Islet of Langerhans (tissue), 1 donor: Measurements from ENCODE around the gene KLHL21.

Experiments used
- FAIRE-seq: peaks from one replicate; lab custom pipeline; 2011; peaks lifted over from hg19 to GRCh38; lab: Jason Lieb, UNC

KLHL21 gene

GRCh38 chr1:6599141-6599975 lies 3.3 kb downstream of the KLHL21 start:
- no peak for FAIRE-seq

- FAIRE-seq = no peak
These were observed 4.9 kb downstream of the KLHL21 start for GRCh38 chr1:6597777-6598131.

DNA sequence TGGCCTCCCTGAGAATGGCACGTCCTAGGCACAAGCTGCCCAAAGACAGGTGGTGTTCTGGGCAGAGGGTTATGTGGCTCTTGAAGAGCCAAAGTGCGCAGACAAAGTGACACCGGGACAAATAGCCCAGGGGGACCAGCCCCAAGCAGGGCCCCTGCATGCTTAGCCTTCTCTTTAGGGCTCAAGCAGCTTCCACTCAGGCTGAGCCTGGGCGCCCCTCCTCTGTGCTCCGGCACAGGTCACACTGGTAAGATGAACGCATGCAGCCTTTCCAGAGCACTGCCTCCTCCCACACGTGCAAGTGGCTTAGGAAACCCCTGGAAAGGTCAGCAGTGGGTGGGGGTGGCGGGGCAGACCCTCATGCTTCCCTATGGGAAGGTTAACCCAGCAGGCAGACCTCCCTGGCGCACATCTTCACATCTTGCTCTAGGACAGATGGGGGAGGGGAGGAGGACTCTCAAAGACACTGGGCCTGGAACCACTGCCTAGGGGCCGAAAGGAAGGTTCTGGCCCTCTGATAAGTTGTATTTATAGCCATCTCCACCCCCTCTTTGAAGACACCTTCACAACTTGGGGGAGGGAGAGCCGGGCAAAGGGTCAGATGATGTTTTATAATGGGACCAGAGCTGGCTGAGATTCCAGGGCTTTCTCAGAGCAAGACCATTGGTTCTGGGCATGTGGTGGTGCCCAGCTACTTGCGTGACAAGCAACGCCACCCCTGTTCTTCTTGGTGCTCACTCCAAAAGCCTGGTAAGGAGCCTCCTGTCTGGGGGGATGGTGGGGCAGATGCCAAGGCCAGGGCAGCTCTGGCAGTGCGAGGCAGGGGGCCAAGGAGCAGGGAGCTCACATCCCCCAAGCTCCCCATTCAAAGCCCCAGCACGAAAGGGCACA lies 5.5 kb downstream of the KLHL21 start:
- no peak for FAIRE-seq

- FAIRE-seq = no peak
These were observed 6.3 kb downstream of the KLHL21 start for GRCh38 chr1:6596351-6596750.

GRCh38 chr1:6594977-6595740 lies 7.5 kb downstream of the KLHL21 start:
- no peak for FAIRE-seq

GRCh38 chr1:6593810-6594209 lies 8.9 kb downstream of the KLHL21 start:
- no peak for FAIRE-seq

DNA sequence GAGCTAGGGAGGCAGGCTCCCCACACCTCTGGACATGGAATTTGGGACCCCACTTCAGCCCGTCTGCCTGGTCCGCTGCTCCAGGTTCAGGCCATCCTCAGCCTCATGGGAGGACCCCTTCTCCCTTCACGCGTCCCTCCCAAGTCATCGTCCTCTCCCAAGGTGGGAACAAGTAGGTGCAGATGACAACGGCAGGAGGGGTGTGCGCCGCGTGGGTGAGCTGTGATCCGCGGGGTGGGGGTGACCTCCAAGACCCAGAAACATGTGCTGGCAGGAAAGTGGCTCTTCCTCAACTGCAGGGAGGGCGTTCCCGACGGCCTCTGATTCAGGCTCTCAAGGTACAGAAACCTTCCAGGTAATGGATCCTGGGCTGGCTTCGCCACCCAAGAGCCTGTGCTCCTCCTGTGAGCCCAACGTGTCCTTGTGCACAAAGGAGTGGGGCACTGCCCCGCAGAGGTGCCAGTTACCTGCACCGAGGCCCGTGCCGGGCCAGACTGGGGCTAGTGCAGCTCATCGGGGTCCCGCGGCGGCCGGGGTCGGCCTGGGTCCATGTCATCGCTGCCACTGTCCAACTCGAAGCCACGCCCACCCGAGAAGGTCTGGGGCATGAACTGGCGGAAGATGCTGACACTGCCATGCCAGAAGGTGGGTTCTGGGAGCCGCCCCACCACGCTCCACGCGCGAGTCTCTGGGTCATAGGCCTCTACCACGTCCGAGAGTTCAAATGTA lies 9.6 kb downstream of the KLHL21 start:
- FAIRE-seq = no peak

- no peak for FAIRE-seq
These were observed 10.2 kb downstream of the KLHL21 start for GRCh38 chr1:6592441-6592840.

- FAIRE-seq = no peak
These were observed 11.0 kb downstream of the KLHL21 start for GRCh38 chr1:6591644-6592043.

DNA sequence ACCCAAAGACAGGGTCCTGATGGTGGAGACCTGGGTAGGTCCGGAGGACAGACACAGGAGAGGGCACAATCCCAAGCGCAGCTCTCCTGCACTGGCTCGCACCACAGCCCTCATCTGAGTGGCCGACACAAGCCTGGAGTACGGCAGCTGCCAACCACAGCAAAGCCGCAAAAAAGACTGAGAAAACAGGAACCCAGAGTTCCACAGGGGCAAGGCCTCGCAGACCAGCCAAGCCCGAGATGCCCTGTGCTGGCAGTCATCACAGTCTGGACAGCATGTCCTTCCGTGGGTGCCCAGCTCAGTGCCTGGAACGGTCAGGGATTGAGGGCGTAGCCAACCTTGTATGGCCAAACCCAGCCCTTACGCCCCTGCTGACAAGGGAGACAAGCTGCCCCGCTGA lies 11.4 kb downstream of the KLHL21 start:
- FAIRE-seq = no peak

GRCh38 chr1:6590046-6590445 lies 12.6 kb downstream of the KLHL21 start:
- no peak for FAIRE-seq

DNA sequence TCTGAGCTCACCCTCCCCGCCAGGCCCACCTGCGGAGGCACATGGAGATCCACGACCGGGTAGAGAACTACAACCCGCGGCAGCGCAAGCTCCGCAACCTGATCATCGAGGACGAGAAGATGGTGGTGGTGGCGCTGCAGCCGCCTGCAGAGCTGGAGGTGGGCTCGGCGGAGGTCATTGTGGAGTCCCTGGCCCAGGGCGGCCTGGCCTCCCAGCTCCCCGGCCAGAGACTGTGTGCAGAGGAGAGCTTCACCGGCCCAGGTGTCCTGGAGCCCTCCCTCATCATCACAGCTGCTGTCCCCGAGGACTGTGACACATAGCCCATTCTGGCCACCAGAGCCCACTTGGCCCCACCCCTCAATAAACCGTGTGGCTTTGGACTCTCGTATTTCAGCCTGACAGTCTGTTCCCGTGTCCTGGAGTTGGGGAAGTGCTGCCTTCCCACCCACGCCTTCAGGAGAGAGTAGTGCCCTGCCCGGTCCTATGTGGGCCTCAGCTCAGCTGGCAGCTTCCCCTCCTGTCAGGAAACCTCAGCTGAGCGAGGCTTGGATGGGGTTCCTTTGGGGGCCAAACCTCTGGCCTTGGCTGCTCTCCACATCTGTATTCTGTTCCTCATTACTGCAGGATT lies 13.7 kb downstream of the KLHL21 start:
- FAIRE-seq = no peak

GRCh38 chr1:6588128-6588892 lies 14.4 kb downstream of the KLHL21 start:
- FAIRE-seq = no peak

DNA sequence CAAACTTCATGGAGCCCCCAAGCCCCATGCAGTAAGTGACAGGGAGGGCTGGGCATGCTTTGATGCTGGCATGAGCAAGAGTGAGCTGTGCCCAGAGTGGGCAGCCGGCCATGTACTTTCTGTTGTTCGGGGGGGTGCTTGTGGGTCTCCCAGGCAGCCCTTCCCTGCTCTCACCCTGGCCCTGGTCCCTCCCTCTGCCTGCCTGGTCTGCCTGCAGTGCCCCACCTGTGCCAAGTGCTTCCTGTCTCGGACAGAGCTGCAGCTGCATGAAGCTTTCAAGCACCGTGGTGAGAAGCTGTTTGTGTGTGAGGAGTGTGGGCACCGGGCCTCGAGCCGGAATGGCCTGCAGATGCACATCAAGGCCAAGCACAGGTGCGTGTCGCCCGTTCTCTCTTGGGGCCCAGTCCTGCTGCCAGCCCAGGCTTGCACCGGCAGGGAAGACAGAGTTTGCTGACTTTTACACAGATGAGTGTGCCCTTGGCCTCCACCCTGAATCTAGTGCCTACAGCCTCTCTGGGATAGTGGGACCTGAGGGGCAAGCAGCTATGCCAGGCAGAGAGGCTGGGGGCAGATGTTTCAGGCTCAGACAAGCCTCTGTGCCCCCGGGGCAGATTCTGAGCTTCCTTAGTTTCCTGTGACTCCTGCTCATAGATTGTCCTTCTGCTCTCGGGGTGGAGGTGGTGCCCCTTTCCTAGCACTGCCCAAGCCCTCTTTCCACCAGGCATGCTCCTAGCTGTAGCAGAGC lies 15.2 kb downstream of the KLHL21 start:
- FAIRE-seq = no peak

DNA sequence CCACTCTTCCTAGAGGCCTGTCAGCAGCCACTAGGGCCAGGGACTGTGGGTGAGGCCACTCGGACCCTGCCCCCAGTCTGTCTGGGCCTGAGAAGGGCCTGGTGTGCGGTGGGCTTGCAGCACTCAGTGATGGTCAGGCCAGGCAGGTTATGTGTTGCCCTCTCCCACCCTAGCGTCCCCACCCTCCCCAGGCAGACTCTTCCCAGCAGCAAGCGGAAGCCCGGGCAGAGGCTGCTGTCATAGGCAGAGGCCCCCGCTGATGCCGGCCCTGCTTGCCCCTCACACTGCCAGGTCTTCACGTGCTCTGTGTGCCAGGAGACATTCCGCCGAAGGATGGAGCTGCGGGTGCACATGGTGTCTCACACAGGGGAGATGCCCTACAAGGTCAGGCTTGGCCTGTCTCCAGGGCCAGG lies 16.3 kb downstream of the KLHL21 start:
- FAIRE-seq = no peak

DNA sequence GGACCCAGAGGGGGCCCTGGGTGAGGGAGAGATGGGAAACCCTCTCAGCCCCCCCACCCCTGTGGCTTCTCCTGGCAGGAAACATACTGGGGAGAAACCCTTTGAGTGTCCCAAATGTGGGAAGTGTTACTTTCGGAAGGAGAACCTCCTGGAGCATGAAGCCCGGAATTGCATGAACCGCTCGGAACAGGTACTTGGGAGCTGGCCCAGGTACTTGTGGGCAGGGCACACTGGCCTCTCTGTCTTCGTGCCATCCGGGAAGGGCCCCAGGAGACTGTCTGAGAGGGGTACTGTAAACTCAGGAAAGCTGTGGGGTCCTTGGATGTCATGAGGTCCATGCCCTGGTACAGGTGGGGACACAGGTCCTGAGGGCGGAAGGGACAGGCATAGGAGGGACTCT lies 16.8 kb downstream of the KLHL21 start:
- FAIRE-seq = no peak

- FAIRE-seq = no peak
These were observed 17.5 kb downstream of the KLHL21 start for GRCh38 chr1:6585081-6585722.

DNA sequence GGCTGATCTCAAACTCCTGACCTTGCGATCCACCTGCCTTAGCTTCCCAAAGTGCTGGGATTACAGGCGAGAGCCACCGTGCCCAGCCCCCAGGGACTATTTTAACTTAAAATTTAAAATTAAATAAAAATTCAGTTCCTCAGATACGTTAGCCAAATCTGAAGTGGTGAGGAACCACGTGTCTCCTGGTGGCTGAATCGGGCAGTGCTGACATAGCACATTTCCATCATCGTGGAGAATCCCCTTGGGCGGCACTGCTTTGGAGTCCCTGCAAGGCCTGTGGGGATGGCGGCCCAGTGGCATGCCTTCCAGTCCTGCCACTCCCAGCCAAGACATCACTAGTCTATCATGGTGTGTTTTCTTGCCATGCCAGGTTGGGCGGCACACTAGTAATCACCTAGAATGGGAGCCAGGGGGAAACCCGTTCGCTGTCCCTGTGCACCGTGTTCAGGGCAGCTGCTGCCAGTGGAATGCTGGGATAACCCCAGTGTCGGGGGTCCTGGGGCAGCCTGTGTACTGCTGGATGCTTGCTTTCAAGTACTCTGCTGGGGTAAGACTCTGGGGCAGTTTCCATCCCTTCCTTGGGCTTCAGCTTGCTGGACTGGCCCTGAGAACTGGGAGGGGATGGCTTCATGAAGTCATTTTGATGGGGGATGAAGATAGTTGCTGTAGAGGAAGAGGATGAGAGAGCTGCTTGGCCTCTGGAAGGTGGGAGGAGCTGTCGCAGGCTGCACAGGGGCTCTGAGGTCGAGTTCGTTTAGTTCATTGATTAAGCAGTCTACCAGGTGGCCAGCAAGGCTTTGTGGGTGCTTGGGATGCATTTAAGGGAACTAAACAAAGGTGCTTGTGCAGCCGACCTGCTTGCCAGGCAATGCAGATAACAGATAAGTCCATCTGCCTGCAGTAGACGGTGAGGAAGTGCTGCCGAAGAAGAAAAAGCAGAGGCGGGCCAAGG lies 18.3 kb downstream of the KLHL21 start:
- FAIRE-seq = no peak
